GM21529 (cell line): Measurements from ENCODE around the gene KLK12.

ENCODE experiments used
- ATAC-seq: cut with Tn5 transposase; IDR thresholded peaks from one replicate; pipeline ENCODE4 v1.9.1; 2021; ENCODE audit not compliant: unreplicated experiment

Gene KLK12

GRCh38 chr19:51055866-51056265, 21.1 kb upstream of the KLK12 start:
- ATAC-seq: no peak

DNA sequence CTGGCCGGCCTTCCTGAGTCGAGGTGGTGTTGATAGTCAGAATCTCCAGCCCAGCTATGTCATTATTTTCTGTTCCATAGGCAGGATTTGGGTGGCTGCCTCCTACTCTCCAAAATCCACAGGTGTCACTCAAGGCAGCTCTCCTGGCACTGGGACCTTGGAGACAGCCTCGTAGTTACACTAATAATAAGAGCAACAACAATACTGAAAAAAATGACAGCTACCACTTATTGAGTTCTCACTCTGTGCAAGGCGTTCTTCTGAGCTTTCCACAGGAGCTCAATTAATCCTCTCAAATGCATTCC, 12.2 kb upstream of the KLK12 start:
- no peak for ATAC-seq

DNA sequence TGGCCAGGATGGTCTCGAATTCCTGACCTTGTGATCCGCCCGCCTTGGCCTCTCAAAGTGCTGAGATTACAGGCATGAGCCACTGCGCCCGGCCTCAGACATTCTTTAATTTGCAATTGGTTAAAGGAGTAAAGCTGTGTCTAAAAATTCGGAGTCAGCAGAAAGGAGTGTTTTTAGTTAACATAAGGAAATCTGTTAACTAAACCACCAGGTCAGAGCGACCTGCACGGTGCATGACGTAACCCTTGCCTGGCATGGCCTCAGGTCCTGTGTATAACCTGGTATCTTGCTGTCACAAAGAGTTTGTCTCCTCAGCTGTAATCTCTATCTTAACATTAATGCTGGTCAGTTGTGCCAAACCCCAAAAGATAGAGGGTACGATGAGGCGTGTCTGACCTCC, 9.5 kb upstream of the KLK12 start:
- ATAC-seq: no peak

- no peak for ATAC-seq
These were observed 8.7 kb upstream of the KLK12 start for GRCh38 chr19:51043497-51043896.

DNA sequence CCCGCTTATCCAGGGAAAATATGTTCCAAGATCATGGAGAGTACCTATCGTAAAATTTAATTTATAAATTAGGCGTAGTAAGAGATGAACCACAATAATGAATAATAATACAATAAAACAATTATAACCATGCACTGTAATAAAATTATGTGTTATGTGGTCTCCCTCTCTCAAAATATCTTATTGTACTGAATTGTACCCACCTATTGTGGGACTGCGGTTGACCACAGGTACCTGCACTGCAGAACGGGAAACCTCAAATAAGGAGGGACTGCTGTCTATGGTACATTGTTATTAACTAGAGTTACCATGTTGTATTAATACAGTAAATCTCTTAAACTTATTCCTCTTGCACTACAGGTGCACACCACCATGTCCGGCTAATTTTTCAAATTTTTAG, 5.3 kb upstream of the KLK12 start:
- ATAC-seq: no peak

GRCh38 chr19:51036519-51036918, 1.7 kb upstream of the KLK12 start:
- ATAC-seq: no peak

DNA sequence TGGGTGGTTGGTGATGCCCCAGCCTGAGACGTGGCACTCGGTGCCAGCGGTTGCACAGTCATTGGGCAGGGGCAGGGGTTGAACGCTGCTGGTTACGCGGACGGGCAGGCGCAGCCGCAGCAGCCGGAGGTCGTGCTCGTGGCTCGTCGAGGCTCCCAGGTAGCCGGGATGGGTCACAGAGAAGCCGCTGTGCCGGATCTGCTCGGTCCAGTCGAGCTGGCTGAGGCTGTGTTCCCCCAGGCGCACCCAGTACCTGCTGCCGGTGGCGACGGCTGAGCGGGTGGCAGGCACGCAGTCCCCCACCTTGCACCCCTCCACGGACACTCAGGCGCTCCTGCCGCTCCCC, 2.9 kb downstream of the KLK12 start:
- ATAC-seq: no peak

- ATAC-seq: no peak
These were observed 3.5 kb downstream of the KLK12 start for GRCh38 chr19:51031220-51031879.

GRCh38 chr19:51030631-51031030, 4.2 kb downstream of the KLK12 start:
- ATAC-seq: no peak

DNA sequence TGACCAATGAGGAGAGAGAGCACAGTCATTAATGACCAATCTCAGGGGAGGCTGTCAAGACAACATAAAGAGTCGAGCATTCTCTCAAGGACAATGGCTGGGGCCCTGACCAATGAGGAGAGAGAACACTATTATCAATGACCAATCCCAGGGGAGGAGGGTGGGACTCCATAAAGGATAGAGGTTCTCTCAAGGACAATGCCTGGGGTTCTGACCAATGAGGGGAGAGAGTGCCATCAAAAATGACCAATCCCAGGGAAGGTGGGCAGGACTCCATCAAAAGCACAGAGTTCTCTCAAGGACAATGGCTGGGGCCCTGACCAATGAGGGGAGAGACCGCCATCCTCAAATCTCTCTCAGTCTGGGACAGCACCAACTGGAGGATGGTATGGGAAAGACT, 5.1 kb downstream of the KLK12 start:
- no peak for ATAC-seq

GRCh38 chr19:51027873-51028272, 6.9 kb downstream of the KLK12 start:
- ATAC-seq: no peak

DNA sequence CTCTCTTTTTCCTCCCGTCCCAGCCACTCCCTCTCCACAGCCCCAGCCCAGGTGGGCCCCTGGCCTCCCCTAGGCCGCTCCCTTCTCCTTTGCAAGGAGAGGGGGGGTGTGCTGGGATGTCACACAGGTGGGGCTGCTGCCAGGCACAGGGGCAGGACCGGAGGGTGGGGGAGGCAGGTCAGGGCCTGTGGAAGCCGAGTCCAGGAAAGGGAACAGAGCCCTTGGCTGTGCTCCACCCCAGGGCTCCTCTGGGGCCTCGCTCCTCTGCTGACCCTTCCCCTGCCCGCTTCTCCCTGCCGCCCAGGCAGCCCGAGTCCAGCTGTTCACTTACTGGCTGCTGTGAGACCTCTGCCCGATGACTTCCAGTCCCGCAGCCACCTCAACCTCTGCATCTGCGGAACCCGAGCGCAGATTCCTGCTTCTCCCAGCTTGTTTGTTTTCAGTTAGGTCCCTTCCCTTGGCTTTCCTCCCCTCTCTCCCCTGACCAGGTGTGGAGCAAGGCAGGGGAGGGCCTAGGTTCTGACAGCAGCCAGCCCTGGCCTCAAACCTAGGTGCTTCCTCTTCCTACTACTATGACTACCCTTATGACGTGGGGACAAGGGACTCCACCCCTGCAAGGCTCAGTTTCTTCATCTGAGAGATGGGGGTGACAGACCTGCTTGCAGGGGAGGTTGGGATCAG, 7.5 kb downstream of the KLK12 start:
- ATAC-seq: no peak

- no peak for ATAC-seq
These were observed 8.3 kb downstream of the KLK12 start, which contains the start of gene KLK11 for GRCh38 chr19:51026554-51026831. Gene KLK11 (minus strand): TSS chr19:51026616. CDS start chr19:51025631, 985 bp downstream.

- ATAC-seq: no peak
These were observed 8.8 kb downstream of the KLK12 start for GRCh38 chr19:51025809-51026553.

DNA sequence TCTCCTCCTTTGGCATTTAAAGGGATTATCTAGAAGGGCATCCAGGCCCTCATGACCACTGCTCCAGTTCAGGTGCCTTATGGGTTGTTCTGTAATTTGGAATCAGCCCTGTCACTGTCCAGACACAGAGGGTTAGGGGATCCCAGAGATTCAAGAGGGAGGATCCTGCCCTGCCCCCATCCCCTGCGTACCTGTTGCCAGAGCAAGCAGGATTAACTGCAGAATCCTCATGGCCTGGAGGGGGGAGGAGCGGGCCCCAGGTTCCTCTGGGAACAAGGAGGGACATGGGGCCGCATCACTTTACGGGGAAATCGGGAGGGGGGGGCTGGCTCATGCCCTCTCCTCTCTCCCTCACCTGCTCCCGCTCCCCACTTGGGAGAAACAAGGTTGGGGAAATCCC, 9.4 kb downstream of the KLK12 start:
- no peak for ATAC-seq

DNA sequence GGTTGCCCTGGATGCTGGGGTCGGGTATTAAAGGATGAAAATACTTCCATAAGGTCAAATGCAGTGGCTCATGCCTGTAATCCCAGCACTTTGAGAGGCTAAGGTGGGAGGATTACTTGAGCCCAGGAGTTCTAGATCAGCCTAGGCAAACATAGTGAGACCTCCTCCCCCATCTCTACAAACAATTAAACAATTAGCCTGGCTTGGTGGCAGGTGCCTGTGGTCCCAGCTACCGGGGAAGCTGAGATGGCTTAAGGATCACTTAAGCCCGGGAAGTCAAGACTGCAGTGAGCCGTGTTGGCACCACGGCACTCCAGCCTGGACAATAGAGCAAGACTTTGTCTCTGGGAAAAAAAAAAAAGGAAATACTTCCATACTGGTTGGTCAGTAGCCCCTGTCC, 9.9 kb downstream of the KLK12 start:
- ATAC-seq: no peak

DNA sequence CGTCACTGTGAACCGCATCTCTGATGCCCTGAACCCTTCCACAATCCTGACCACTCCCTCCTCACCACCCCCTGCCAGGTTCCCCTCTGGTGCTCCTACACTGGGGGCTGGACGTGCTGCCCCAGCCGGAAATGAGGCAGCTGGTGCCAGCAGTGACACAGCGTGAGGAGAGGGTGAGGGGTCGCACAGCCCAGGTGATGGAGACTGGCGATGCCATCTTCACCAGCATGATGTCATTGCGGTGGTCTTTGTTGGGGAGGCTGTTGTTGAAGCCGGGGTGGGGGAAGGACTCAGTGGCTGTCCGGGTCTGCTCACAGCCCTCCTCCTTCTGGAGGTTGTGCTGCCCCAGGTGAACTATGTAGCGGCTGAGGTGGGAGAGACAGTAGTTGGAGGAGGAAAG, 10.9 kb downstream of the KLK12 start:
- ATAC-seq: no peak

DNA sequence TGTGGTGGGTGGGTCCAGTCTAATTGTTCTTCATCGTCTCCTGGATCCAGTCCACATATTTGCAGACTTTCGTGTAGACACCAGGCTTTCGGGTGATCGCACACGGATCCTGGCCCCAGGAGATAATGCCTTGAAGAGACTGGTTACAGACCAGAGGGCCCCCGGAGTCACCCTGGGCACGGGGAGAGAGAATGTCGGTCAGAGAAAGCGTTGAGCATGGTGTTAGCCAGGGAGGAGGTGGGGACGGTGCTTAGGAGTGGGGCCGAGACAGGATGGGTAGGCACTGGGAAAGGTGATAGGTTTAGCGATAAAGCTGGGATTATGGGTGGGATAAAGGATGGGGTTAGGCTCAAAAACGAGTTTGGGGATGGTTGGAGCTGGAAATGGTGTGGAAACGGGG, 12.3 kb downstream of the KLK12 start:
- no peak for ATAC-seq

DNA sequence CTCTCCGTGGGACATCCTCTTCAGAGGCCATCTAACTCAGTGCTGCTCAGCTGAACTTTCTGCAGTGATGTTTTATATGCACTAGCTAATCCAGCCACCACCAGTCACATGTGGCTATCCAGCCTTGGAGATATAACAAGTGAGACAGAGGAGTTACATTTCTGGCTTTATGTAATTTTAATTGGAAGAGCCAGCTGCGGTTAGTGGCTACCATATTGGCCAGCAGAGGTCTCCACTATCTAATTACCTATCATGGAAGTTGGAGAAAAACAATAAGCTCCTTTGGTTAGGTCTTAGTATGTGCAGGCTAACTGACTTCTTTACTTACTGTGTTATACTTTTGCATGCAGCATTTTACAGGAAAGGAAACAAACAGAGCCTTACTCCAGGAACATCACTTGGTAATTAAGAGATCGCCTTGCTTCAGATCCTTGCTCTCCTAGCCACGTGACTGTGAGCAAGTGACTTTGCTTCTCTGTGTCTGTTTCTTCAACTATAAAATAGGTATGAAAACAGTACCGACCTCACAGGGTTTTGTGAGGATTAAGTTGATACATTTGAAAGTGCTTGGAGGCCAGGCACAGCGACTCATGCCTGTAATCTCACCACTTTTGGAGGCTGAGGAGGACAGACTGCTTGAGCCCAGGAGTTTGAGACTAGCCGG, 13.7 kb downstream of the KLK12 start:
- ATAC-seq: no peak

DNA sequence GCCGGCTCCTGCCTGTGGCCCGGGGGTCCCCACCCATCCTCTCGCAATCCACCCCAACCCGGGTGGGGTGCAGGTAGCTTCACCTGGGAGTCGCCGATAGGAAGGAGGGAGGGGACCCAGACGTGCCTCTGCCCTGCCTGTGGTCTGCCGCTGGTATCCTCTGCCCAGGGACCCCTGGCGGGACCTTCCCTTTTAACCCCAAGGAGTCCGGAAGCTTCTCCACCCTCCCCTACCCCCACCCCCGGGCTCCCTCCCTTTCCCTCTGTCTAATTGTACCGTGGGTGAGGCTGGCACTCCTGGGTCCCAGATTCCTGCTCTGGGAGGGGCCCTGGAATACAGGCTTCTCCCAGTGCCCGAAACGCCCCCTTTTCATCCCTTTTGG, 15.3 kb downstream of the KLK12 start, which contains the start of gene KLK10:
TSS of gene KLK10 (minus strand) at position 166 of the 382 bp plus-strand sequence. CDS start 579 bp downstream, outside the sequence.
- no peak for ATAC-seq

GRCh38 chr19:51018745-51019543, 15.9 kb downstream of the KLK12 start:
- no peak for ATAC-seq
